ENCODE results near the gene CARD6. TPM values are rescaled to one million over a fixed set of nuclear protein-coding genes. Genes with fewer than 3 reads are reported as not detected.

CARD6 gene
- total RNA-seq, 1 donor from 2014 or later = 1.4 TPM

GRCh38 chr5:40904205-40904993 lies 63.2 kb downstream of the CARD6 start:
- Mint-ChIP-seq H3K27me3 (no peaks in the 10 kb centered on the region), H3K4me1 (ENCODE audit: unreplicated experiment) (peaks cover 15% of the 10 kb centered on the region), H3K9me3 (no peaks in the 10 kb centered on the region), H3K36me3 (no peaks in the 10 kb centered on the region), H3K4me3 (no peak overlapping the region), H3K27ac (no peak overlapping the region)
- no peak for DNase-seq (ENCODE audit: extremely low spot score, unreplicated experiment)
- peak; percentile 89 for TF ChIP-seq CTCF (conservative IDR thresholded peaks at IDR 0.05)

GRCh38 chr5:40904994-40905306 lies 63.8 kb downstream of the CARD6 start:
- no peak overlapping the region for H3K4me3 Mint-ChIP-seq
- no peaks in the 10 kb centered on the region for H3K36me3 Mint-ChIP-seq
- no peaks in the 10 kb centered on the region for H3K27me3 Mint-ChIP-seq
- no peaks in the 10 kb centered on the region for H3K9me3 Mint-ChIP-seq
- H3K27ac Mint-ChIP-seq = no peak overlapping the region
- TF ChIP-seq CTCF (conservative IDR thresholded peaks at IDR 0.05) = no peak
- DNase-seq (ENCODE audit: extremely low spot score, unreplicated experiment) = no peak
- peaks cover 19% of the 10 kb centered on the region for H3K4me1 Mint-ChIP-seq (ENCODE audit: unreplicated experiment)

GRCh38 chr5:40906351-40906751 lies 65.2 kb downstream of the CARD6 start:
- H3K9me3 Mint-ChIP-seq = no peaks in the 10 kb centered on the region
- no peaks in the 10 kb centered on the region for H3K36me3 Mint-ChIP-seq
- H3K27me3 Mint-ChIP-seq = no peaks in the 10 kb centered on the region
- DNase-seq (ENCODE audit: extremely low spot score, unreplicated experiment) = no peak
- no peak for TF ChIP-seq CTCF (conservative IDR thresholded peaks at IDR 0.05)
- peaks cover 19% of the 10 kb centered on the region for H3K4me1 Mint-ChIP-seq (ENCODE audit: unreplicated experiment)
- H3K27ac Mint-ChIP-seq = no peak overlapping the region
- H3K4me3 Mint-ChIP-seq = no peak overlapping the region

GRCh38 chr5:40909264-40909663 lies 68.1 kb downstream of the CARD6 start, which contains the start of gene C7:
C7 (plus strand) TSS chr5:40909497; CDS start chr5:40909611, 114 bp downstream.
- no peak within 1 kb of the TSS for H3K27ac Mint-ChIP-seq
- H3K27me3 Mint-ChIP-seq = no peaks in the 10 kb centered on the region

GRCh38 chr5:40909723-40910122 lies 68.6 kb downstream of the CARD6 start:
- TF ChIP-seq CTCF (conservative IDR thresholded peaks at IDR 0.05) = no peak
- Mint-ChIP-seq H3K4me3 (no peak overlapping the region), H3K27me3 (no peaks in the 10 kb centered on the region), H3K4me1 (ENCODE audit: unreplicated experiment) (peaks cover 12% of the 10 kb centered on the region), H3K36me3 (no peaks in the 10 kb centered on the region), H3K9me3 (no peaks in the 10 kb centered on the region), H3K27ac (no peak overlapping the region)
- no peak for DNase-seq (ENCODE audit: extremely low spot score, unreplicated experiment)

More at GRCh38 chr5:40909264-40909663, 68.1 kb downstream of the CARD6 start, which contains the start of gene C7:
- TF ChIP-seq CTCF (conservative IDR thresholded peaks at IDR 0.05) = no peak
- Mint-ChIP-seq H3K4me1 (ENCODE audit: unreplicated experiment) (peaks cover 14% of the 10 kb centered on the region), H3K36me3 (no peaks in the 10 kb centered on the region), H3K9me3 (no peaks in the 10 kb centered on the region), H3K4me3 (peak within 1 kb of the TSS; percentile 15)
- no peak for DNase-seq (ENCODE audit: extremely low spot score, unreplicated experiment)

Other genes starting within 250 kb of the CARD6 start
- gene PTGER4, start 161.5 kb upstream of the CARD6 start, total RNA-seq (ENCODE audit: low replicate concordance) = 8.0 and 12.0 TPM in 2 replicates
- 11.3 and 15.8 TPM in 2 replicates for gene TTC33, start 85.4 kb upstream of the CARD6 start, total RNA-seq (ENCODE audit: low replicate concordance)
- 58.2 and 58.6 TPM in 2 replicates for gene PRKAA1, start 43.0 kb upstream of the CARD6 start, total RNA-seq (ENCODE audit: low replicate concordance)
- gene RPL37, start 6.1 kb upstream of the CARD6 start, total RNA-seq (ENCODE audit: low replicate concordance) = 1,654 and 1,766 TPM in 2 replicates
- 2.0 and 18.9 TPM in 2 replicates for gene C7, start 68.1 kb downstream of the CARD6 start, total RNA-seq (ENCODE audit: low replicate concordance)
- not detected in 2 replicates for gene MROH2B, start 230.0 kb downstream of the CARD6 start, total RNA-seq (ENCODE audit: low replicate concordance)

Data from type B pancreatic cell (in vitro differentiated cells).